Spleen (tissue), 7 donors: ENCODE measurements around the gene FXYD3.

ENCODE experiments used
- POLR2A ChIP-seq, 3 donors: fragments of 450-650 bp; IDR thresholded peaks; one replicate each; pipeline ENCODE4 v1.5.1; 2017; ENCODE audit warnings: antibody characterized with exemption in 3 of 3, mild to moderate bottlenecking in 1 of 3
- POLR2AphosphoS5 ChIP-seq, 3 donors: sonication (generic); formaldehyde crosslinking; IDR thresholded peaks; one replicate each; pipeline ENCODE4 v1.5.1; 2017; ENCODE audit warnings: antibody characterized with exemption in 3 of 3
- TF ChIP-seq, protein P1 (sequence below), 11 experiments: fragments of 200-600 bp in 7 of 11; fragments of 450-650 bp in 4 of 11; sonication (generic) in 4 of 11; IDR thresholded peaks in 8 of 11; conservative IDR thresholded peaks in 3 of 11; 1 replicate in 7 of 11; 2 replicates in 4 of 11; pipeline versions ENCODE4 v1.4.0 to v1.8.0; 2016 to 2021; ENCODE audit warnings: antibody characterized with exemption in 11 of 11, inconsistent platforms in 4 of 11, mild to moderate bottlenecking in 1 of 11
- donor health status: DM: no; HTN: no; CAD: no; lungs with moderate emphysema.
- donor health status: DM: no; HTN: no; CAD: no.
- donor health status: DM: no; HTN: no; CAD: no.

DNA sequence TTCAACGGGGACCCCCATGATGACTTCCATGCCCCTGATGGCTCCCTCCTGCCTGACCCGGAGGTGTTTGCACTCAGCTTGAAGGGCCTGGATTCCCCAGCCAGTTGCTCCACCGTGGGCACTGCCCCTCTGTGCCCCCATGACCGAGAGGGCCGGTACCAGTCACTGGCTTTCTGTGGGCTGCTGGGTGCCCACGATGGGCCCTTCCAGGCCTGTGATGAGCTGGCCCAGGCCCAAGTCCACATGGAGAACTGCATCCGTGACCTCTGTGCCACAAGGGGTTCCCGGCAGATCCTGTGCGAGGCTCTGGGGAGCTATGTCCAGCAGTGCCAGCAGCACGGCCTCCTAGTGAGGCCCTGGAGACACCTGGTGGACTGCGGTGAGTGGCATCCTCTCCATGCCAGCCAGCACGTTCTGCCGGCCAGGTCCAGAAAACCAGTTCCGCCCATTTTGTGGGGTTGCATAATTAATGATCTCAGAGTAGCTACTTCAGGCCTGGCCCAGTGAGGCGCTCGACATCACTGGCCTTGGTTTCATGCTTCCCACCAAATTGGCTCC is 34.9 kb upstream of the FXYD3 start:
- TF ChIP-seq, protein P1, sequence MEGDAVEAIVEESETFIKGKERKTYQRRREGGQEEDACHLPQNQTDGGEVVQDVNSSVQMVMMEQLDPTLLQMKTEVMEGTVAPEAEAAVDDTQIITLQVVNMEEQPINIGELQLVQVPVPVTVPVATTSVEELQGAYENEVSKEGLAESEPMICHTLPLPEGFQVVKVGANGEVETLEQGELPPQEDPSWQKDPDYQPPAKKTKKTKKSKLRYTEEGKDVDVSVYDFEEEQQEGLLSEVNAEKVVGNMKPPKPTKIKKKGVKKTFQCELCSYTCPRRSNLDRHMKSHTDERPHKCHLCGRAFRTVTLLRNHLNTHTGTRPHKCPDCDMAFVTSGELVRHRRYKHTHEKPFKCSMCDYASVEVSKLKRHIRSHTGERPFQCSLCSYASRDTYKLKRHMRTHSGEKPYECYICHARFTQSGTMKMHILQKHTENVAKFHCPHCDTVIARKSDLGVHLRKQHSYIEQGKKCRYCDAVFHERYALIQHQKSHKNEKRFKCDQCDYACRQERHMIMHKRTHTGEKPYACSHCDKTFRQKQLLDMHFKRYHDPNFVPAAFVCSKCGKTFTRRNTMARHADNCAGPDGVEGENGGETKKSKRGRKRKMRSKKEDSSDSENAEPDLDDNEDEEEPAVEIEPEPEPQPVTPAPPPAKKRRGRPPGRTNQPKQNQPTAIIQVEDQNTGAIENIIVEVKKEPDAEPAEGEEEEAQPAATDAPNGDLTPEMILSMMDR (IDR thresholded peaks at IDR 0.05 in 8 of 11, conservative IDR thresholded peaks at IDR 0.05 in 3 of 11) = no peak
- no peak for TF ChIP-seq POLR2AphosphoS5 (IDR thresholded peaks at IDR 0.05)
- TF ChIP-seq POLR2A (IDR thresholded peaks at IDR 0.05) = no peak
